Psoas muscle (tissue), 8 donors: ENCODE measurements around the gene SLC24A3. TPM values are rescaled to one million over a fixed set of nuclear protein-coding genes. Genes with fewer than 3 reads are reported as not detected.

Source experiments
- ATAC-seq, 4 donors: fragments of 200-7000 bp; cut with Tn5 transposase; one replicate each; pipeline ENCODE4 v1.9.1; 2020; ENCODE audit warnings: moderate library complexity in 3 of 4, mild to moderate bottlenecking in 2 of 4
- DNase-seq, 2 donors: peaks; one replicate each; pipeline ENCODE4 v3.0.0-alpha.2; 2020
- H3K27ac ChIP-seq: fragments of 200-600 bp; one replicate; pipeline ENCODE4 v1.8.0; 2022
- H3K27me3 ChIP-seq, 3 donors: fragments of 200-600 bp in 1 of 3; one replicate each; pipeline versions ENCODE4 v1.6.1 to v1.8.0; 2013 to 2022; ENCODE audit warnings: low read length in 2 of 3, mild to moderate bottlenecking in 2 of 3, moderate library complexity in 1 of 3; ENCODE audit not compliant: insufficient read depth in 3 of 3
- H3K36me3 ChIP-seq, 2 donors: fragments of 200-600 bp in 1 of 2; one replicate each; pipeline versions ENCODE4 v1.6.1 to v1.8.0; 2013 to 2022; ENCODE audit warnings: low read depth in 1 of 2, mild to moderate bottlenecking in 1 of 2, moderate library complexity in 1 of 2; ENCODE audit not compliant: insufficient read depth in 1 of 2
- H3K4me1 ChIP-seq: fragments of 200-600 bp; one replicate; pipeline ENCODE4 v1.8.0; 2022
- H3K4me3 ChIP-seq: fragments of 200-600 bp; one replicate; pipeline ENCODE4 v1.8.0; 2022; ENCODE audit warnings: mild to moderate bottlenecking
- H3K9me3 ChIP-seq: fragments of 200-600 bp; one replicate; pipeline ENCODE4 v1.8.0; 2022
- CTCF ChIP-seq: fragments of 200-600 bp; IDR thresholded peaks from one replicate; pipeline ENCODE4 v1.8.0; 2022; ENCODE audit warnings: antibody characterized with exemption
- WGBS, 3 donors: extraction: QIAGEN DNeasy Blood & Tissue Kit; methylation state at CpG; one replicate each; pipeline versions ENCODE4 v1.1.6 to v1.1.7; 2013; 5-methylcytosine and 5-hydroxymethylcytosine counted together
- intact Hi-C, 2 donors: fragments of 100-400 bp; cut with DNase I; formaldehyde crosslinking; loops; one replicate each; pipeline versions ENCODE4 v1.11.0 to v1.14.2; 2022
- polyA plus RNA-seq, 3 donors: library from polyadenylated mRNA; stranded (reverse); fragments of 200-250 nt; gene quantifications; one replicate each; pipeline ENCODE4 v1.2.3, GENCODE V29; 2013
- total RNA-seq, 4 donors: library from RNA; stranded (reverse); fragmentation: NEBNext Ultra II Directional in 2 of 4; extraction: Animal tissue kit (Norgen Biotek cat#: 25700) in 2 of 4; gene quantifications; one replicate each; pipeline versions ENCODE4 v1.2.1 to v1.2.4, GENCODE V29; 2021 to 2023
- donor health status: healthy with polysubstance abuse.
- donor health status: DM: no; HTN: no; CAD: no; lungs with moderate emphysema.
- donor health status: Bipolar disorder and iron deficiency.
- donor health status: healthy.
- donor health status: DM: yes; HTN: yes; CAD: no.
- donor health status: DM: no; HTN: no; CAD: no.
- donor health status: DM: no; HTN: no; CAD: no.
- donor health status: DM: yes; HTN: yes; CAD: no.

Gene SLC24A3
- total and polyA plus RNA-seq, 7 donors: 3.0 to 24.4 (median 8.2) TPM

DNA sequence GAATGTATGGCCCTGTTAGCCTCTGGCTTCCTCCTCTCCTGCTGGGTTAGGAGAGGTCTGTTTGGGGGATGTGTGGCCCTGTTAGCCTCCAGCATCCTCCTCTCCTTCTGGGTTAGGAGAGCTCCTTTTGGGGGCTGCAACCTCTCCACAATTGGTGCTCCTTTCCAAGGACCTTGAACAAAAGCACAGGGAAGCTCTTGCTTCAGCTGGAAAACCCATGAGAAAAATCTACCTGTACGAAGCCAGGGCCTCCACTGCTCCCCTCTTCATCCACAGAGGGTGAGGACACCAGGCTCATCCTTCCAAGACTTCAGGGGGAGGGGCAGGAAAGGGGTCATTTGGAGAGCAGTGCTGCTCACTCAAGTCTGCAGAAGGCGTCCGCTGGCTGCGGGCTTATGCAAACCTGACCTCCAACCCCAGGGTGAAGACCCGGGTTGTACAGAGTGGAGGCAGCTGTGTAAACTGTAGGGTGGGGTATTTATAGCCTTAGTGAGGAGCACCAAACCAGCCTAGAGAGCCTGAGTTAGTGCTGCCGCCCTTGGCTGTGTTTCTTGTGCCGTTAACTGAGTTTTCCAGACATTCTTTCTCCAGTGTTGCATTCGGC lies 62.1 kb downstream of the SLC24A3 start:
- 65 to 72% (median 71%) methylated on average over 8 of the region's 8 CpGs for WGBS, 3 donors
- TF ChIP-seq CTCF: no peak
- H3K4me1 ChIP-seq: peaks cover 14% of the 10 kb centered on the region
- peak in 1 of 4 donors; percentile 21 for ATAC-seq
- peak overlapping the region; percentile 65 for H3K27ac ChIP-seq
- H3K36me3 ChIP-seq: no peaks in the 10 kb centered on the region
- intact Hi-C loops: no loop called here
- H3K4me3 ChIP-seq: no peak overlapping the region
- DNase-seq: peak in 1 of 2 donors; percentile 59
- H3K27me3 ChIP-seq: no peaks in the 10 kb centered on the region
- H3K9me3 ChIP-seq: no peaks in the 10 kb centered on the region

- Histone ChIP-seq H3K36me3 (no peaks in the 10 kb centered on the region), H3K27me3 (no peaks in the 10 kb centered on the region), H3K27ac (peak overlapping the region; percentile 65), H3K4me3 (no peak overlapping the region), H3K9me3 (no peaks in the 10 kb centered on the region), H3K4me1 (peaks cover 14% of the 10 kb centered on the region)
- intact Hi-C loops: no loop called here
- no peak for TF ChIP-seq CTCF
- ATAC-seq (peak in 2 of 4 donors; percentile 21 to 45), DNase-seq (no peak)
- 68 to 81% (median 77%) methylated on average over 3 of the region's 3 CpGs for WGBS, 3 donors
Measured at GRCh38 chr20:19275038-19275629, 62.7 kb downstream of the SLC24A3 start.

- H3K27ac ChIP-seq: peak overlapping the region; percentile 65
- H3K36me3 ChIP-seq: no peaks in the 10 kb centered on the region
- H3K4me3 ChIP-seq: peak overlapping the region; percentile 15
- H3K9me3 ChIP-seq: no peaks in the 10 kb centered on the region
- ATAC-seq (peak; percentile 58 to 91 (median 80)), DNase-seq (peak; percentile 29 to 73)
- peaks cover 14% of the 10 kb centered on the region for H3K4me1 ChIP-seq
- TF ChIP-seq CTCF: no peak
- WGBS, 3 donors: 4 to 9% (median 7%) methylated on average over 6 to 7 of the region's 7 CpGs
- intact Hi-C loops: no loop called here
- no peaks in the 10 kb centered on the region for H3K27me3 ChIP-seq
Measured at GRCh38 chr20:19275630-19276071, 63.2 kb downstream of the SLC24A3 start.

DNA sequence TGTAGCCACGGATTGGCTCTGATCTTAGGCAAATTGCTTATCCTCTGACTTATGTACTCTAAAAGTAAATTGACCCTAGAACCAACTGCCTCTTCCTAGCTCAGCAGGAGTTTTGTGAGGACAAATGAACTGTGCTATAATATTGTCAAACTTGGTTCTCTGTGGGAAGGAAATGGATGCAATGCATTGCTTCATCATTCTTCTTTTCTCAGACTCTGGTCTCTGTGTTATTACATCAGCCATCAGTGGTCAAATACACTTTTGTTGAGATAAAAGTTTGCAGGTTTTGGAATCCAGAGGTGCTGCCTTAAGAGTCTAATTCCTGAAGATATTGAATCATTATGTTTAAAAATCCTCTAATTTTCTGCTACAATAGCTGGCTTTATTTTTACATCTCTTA lies 64.9 kb downstream of the SLC24A3 start:
- no peak for TF ChIP-seq CTCF
- ATAC-seq (no peak), DNase-seq (no peak)
- no peaks in the 10 kb centered on the region for H3K27me3 ChIP-seq
- no peak overlapping the region for H3K4me3 ChIP-seq
- H3K4me1 ChIP-seq: peaks cover 14% of the 10 kb centered on the region
- H3K9me3 ChIP-seq: no peaks in the 10 kb centered on the region
- H3K36me3 ChIP-seq: peaks cover 0 to 6% of the 10 kb centered on the region in 2 donors
- no peak overlapping the region for H3K27ac ChIP-seq
- WGBS, 3 donors: 79 to 90% (median 84%) methylated on average over 1 of the region's 1 CpG
- intact Hi-C loops: no loop called here
